Chondrocyte (in vitro differentiated cells): ENCODE data around the gene HAVCR2. TPM values are rescaled to one million over a fixed set of nuclear protein-coding genes. Genes with fewer than 3 reads are reported as not detected.

Experiments
- DNase-seq: peaks from one replicate; pipeline ENCODE4 v3.0.0; 2021; ENCODE audit warnings: mixed read lengths, low spot score
- H3K27ac Mint-ChIP-seq: one replicate; pipeline ENCODE4 v1.8.0; 2021; ENCODE audit warnings: mild to moderate bottlenecking, moderate library complexity, mixed read lengths; ENCODE audit not compliant: unreplicated experiment
- H3K27me3 Mint-ChIP-seq: 2 replicates; pipeline ENCODE4 v1.8.0; 2021; ENCODE audit warnings: low read depth, mixed read lengths
- H3K36me3 Mint-ChIP-seq: 2 replicates; pipeline ENCODE4 v1.8.0; 2021; ENCODE audit warnings: low read depth, mixed read lengths
- H3K4me1 Mint-ChIP-seq: 2 replicates; pipeline ENCODE4 v1.8.0; 2021; ENCODE audit warnings: low read depth, mild to moderate bottlenecking, mixed read lengths
- H3K4me3 Mint-ChIP-seq: one replicate; pipeline ENCODE4 v1.8.0; 2021; ENCODE audit warnings: mild to moderate bottlenecking, moderate library complexity, mixed read lengths; ENCODE audit not compliant: unreplicated experiment
- H3K9me3 Mint-ChIP-seq: 2 replicates; pipeline ENCODE4 v1.8.0; 2021; ENCODE audit warnings: low read depth, mixed read lengths
- CTCF ChIP-seq: fragments of 200-600 bp; sonication (generic); IDR thresholded peaks from 2 replicates; pipeline ENCODE4 v1.5.0; 2021; ENCODE audit warnings: antibody characterized with exemption, mild to moderate bottlenecking, moderate library complexity
- total RNA-seq: library from RNA; stranded (reverse); gene quantifications from 3 replicates; pipeline ENCODE4 v1.2.1, GENCODE V29; 2021

Gene HAVCR2
- total RNA-seq, 1 donor from 2014 or later: 0.35 TPM

GRCh38 chr5:157113002-157113401 lies 4.2 kb upstream of the HAVCR2 start:
- DNase-seq: no peak
- H3K27ac Mint-ChIP-seq: no peak overlapping the region
- H3K9me3 Mint-ChIP-seq: no peaks in the 10 kb centered on the region
- no peak for TF ChIP-seq CTCF
- H3K4me1 Mint-ChIP-seq: no peaks in the 10 kb centered on the region
- no peaks in the 10 kb centered on the region for H3K36me3 Mint-ChIP-seq
- H3K4me3 Mint-ChIP-seq: no peak overlapping the region
- no peaks in the 10 kb centered on the region for H3K27me3 Mint-ChIP-seq

- no peak for DNase-seq
- Mint-ChIP-seq H3K36me3 (no peaks in the 10 kb centered on the region), H3K27me3 (no peaks in the 10 kb centered on the region), H3K27ac (no peak overlapping the region), H3K4me1 (peaks cover 10% of the 10 kb centered on the region), H3K4me3 (no peak overlapping the region), H3K9me3 (no peaks in the 10 kb centered on the region)
- TF ChIP-seq CTCF: no peak
Observed at GRCh38 chr5:157109744-157110143, 900 bp upstream of the HAVCR2 start.

- no peak for DNase-seq
- peaks cover 10% of the 10 kb centered on the region for H3K4me1 Mint-ChIP-seq
- no peaks in the 10 kb centered on the region for H3K27me3 Mint-ChIP-seq
- no peaks in the 10 kb centered on the region for H3K36me3 Mint-ChIP-seq
- no peak overlapping the region for H3K27ac Mint-ChIP-seq
- no peak overlapping the region for H3K4me3 Mint-ChIP-seq
- TF ChIP-seq CTCF: no peak
- H3K9me3 Mint-ChIP-seq: no peaks in the 10 kb centered on the region
Observed at GRCh38 chr5:157107508-157107907, 1.3 kb downstream of the HAVCR2 start.

- no peak for TF ChIP-seq CTCF
- Mint-ChIP-seq H3K4me3 (no peak overlapping the region), H3K36me3 (no peaks in the 10 kb centered on the region), H3K4me1 (peaks cover 10% of the 10 kb centered on the region), H3K27me3 (no peaks in the 10 kb centered on the region), H3K9me3 (no peaks in the 10 kb centered on the region), H3K27ac (no peak overlapping the region)
- DNase-seq: no peak
Observed at GRCh38 chr5:157106630-157107461, 2.0 kb downstream of the HAVCR2 start.

- Mint-ChIP-seq H3K9me3 (no peaks in the 10 kb centered on the region), H3K27me3 (no peaks in the 10 kb centered on the region), H3K27ac (peak overlapping the region; percentile 83), H3K4me1 (peaks cover 8% of the 10 kb centered on the region), H3K36me3 (no peaks in the 10 kb centered on the region), H3K4me3 (no peak overlapping the region)
- DNase-seq: no peak
- no peak for TF ChIP-seq CTCF
Observed at GRCh38 chr5:157100140-157100679, 8.6 kb downstream of the HAVCR2 start.
